Stimulated activated CD4-positive, alpha-beta T cell treated with anti-CD3 and anti-CD28 coated beads, Interleukin-12 subunit alpha, Interleukin-12 subunit beta, amount 100 ng/mL, for 24 hours (primary cell): ENCODE results near the gene ZNF774.
"Not testable (repeated sequence)": the region's sequence is repeated elsewhere in the genome, so short reads cannot be mapped to it uniquely, and the experiment has no call there.

Experiments used
- DNase-seq, 2 experiments: peaks; one replicate each; pipeline ENCODE4 v3.0.0-alpha.2; 2020; ENCODE audit warnings: low read depth in 2 of 2

The ZNF774 gene

DNA sequence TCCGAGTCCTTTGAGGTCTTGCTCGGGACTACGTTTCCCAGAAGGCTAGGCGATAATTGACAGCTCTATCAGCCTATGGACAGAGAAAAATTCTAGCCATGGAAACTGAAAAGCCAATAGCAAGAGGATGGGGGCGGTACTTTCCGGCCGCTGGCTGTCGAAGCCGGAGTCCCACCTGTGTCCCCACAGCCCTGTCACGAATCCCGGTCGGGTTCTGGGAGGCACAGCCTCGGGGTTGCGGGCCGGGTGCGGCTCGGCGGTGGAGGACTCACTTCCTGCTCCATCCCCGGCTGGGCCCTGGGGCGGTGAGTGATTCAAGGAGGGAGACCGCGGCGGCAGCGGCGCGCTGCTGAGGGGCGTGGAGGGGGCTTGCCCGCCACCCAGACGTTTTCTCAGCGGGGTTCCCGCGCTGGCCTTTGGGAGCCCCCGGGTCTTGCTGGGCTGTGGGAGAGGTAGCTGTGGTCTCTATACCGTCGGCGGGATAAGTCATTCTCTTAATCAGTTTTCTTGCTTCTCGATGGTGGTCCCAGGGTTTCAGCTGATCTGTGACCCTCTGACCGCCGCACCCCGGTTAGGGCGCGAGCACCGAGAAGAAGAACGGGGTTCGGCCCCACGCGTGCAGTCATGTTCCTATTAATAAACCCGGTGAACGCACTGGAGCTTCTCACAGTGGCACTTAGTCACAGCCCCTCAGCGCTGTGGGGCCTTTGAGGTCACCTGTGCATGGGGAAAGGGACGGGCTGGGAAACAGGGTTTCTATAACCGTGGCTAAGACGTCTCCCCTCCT is at the start of gene ZNF774:
Gene ZNF774, plus strand, starts transcription at position 178 of the 787 bp plus-strand sequence. CDS start 2,377 bp downstream, outside the sequence.
- peak; percentile 79 to 90 for DNase-seq

DNA sequence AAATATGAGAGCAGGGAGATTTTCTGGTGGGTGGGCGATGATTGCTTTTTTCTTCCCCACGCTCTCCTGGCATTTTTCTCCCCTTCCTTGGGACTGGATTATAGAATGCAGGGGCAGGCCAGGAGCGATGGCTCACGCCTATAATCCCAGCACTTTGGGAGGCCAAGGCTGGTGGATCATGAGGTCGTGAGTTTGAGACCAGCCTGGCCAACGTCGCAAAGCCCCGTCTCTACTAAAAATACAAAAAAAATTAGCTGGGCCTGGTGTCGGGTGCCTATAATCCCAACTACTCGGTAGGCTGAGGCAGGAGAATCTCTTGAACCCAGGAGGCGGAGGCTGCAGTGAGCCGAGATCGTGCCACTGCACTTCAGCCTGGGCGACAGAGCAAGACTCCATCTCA is 46.7 kb upstream of the ZNF774 start:
- not testable (repeated sequence) for DNase-seq

DNA sequence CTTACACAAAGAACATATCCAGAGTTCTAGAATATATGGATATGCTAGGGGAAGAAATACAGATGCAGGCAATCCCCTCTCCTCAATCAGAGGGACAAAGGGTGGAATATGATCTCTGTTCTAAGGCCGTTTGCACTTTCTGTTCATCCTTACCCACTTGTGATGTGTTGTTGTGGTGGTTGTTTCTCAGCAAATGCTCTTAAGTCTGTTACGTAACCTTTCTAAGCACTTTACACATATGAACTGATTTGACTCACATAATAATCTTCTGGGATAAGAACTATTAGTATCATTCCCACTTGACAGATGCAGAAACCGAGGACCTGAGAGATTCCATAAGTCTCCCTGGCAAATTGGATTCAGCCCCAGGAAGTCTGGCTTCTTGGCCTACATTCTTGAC is 46.2 kb upstream of the ZNF774 start:
- DNase-seq: no peak

DNA sequence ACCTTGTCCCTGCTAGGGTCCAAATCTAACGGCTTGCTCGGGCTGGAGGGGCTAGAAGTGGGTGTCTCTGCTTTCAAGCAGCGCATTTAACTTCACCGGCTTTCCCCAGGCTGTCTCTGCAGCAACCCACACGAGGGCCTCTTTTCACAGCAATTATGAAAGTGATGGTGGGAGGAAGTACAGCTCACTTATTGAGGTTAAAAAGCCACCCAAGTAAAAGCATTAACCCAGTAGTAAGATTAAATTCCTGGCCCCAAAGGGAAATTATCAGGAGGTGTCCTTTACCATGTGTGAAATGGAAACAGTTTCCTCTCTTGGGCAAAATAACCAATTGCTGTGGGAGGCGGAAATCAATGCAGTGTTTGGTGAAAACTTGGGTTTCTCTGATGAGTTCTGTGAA is 45.5 kb upstream of the ZNF774 start:
- DNase-seq: peak in 1 of 2 experiments; percentile 17

DNA sequence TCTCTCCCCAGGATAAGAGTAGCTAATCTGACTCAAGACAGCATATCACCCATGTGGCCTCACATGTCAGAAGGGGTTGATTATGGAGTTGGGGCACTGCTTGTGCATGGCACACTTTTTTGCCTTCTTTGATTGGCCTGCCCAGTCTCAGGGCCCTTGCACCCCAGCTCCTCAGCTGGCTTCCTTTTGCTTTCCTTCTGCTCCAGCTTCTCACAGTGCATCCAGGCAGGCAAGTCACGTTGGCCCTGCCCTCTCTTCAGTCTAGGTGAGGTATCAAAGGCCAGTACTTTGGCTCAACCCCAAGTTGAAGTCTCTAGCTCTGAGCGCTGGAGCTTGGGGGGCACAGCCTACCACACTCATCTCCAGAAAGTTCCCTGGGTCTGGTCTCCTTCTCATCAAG is 44.4 kb upstream of the ZNF774 start:
- DNase-seq: no peak

DNA sequence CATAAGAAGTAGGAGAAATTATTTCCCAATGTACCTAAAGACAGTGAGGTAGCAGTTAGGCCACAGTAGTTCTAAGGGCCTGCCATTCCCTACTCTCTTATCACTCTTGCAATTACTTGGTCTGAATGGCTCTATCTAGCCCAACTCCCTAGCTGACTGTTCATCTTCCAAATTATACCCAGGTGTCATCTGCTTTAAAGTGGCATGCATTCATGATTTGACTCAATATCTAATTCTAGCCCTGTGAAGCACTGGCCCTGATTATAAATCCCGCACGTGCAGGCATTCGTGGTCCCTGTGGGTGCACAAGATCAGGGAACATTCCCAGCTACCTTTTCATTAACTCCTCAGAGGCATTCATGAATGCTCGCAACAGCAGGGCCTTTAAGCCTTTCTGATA is 43.1 kb upstream of the ZNF774 start:
- no peak for DNase-seq

DNA sequence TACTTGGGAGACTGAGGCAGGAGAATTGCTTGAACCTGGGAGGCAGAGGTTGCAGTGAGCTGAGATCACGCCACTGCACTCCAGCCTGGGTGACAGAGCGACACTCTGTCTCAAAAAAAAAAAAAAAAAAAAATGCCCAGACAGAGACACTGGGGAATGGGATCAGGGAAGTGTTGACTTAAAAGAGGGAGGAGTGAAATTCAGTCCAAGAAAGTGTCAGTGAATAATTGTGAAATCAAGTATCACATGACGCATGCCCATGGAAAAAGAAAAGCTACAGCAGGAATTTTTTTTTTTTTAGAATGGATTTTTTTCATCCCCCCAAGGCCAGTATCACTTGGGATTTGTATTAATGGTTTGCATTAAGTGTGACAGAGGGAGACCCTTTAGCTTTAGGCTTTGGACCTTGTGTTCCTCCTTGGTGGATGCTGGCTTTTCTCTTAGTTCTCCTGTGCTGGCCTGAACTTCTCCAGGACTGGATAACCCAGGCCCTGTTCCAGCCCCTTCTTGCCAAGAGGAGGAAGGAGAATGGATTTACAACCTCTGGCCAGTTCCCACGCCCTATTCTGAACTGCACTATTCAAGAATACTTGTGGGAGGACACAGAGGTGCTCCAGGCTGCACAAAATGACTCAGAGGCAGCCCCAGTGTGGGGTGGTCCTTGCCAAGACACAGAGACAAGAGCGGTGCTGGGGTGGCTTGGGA is 36.7 kb upstream of the ZNF774 start:
- no peak for DNase-seq

DNA sequence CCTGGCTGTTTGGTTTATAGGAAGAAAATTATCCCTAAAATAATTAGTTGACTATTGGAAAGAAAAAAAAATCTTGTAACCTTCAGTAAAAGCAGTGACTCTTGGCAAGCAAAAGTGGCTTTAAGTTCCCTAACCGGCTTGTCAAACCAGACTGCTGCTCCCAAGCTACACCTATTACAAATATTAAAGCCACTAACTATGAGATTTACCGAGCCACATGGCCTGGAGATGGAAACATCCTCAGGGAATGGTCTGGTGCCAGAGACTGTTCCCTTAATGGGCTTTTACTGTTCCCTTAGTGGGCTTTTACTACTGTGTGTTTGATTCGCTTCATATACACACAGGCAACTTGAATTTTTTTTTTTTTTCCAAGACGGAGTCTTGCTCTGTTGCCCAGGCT is 35.9 kb upstream of the ZNF774 start:
- no peak for DNase-seq

DNA sequence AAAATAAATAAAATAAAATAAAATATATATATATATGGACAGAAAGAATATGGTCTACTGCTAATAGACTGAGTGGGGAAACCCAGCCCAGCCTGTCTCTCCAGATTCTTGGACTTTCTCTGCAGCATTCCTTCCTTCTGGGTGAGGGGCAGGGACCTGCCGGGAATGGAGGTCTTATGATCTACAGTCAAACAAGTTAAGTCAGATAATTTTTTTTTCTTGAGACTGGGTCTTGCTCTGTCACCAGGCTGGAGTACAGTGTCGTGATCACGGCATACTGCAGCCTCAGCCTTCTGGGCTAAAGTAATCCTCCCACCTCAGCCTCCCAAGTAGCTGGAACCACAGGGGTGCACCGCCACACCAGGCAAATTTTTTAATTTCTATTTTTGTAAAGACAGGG is 33.5 kb upstream of the ZNF774 start:
- no peak for DNase-seq

DNA sequence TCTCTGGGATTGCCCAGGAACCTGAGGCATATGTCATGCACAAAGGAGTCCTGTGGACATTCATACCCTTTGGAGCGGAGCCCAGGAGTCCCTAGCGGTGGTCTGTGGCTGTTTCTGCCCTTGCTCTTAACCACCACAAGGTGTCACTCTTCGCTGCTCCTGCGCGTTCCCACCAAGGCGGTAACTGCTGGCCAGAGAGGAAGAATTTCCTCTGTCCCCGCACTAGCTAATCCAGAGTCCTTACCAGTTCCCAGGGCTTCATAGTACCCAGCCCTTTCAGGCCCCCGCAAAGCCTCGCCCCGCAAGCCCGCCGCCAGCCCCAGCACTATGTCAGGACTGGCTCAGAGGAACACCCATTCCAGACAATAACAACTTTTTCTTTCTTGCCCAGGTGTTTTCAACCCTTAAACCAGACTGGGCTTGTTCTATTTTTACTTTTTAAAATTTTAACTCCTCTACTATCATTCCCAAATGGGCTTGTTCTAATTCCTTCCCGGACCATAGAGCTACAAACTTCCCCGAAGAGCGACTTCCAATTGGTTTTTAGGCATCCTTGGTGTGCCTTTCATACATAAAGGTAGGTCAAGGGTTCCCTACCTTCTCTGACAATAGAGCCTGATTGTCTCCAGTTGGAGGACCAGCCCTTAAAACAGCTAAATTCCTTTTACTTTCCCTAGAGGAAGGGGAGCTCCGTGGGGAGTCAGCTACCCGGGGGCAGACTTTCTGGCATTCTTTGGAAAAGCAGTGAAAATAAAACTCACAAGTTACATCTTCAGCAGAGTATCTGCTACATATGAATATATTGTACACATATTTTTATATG is 31.8 kb upstream of the ZNF774 start:
- DNase-seq: peak; percentile 45 to 54

DNA sequence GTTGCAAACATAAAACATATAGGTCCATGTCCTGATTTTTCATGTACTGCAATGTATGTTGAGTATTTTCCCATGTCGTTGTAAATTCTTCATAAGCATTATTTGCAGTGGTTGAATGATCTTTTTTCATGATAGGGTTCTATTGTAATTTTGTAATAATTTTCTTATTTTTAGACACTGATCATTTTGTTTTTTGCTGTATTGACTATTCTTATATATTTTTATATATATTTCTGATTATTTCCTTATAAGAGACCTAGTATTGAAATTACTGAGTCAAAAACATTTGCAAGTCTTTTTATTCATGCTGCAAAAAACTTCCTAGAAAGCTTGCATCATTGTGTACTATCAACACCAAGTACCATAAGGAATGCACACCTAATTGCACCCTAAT is 31.2 kb upstream of the ZNF774 start:
- DNase-seq: no peak

DNA sequence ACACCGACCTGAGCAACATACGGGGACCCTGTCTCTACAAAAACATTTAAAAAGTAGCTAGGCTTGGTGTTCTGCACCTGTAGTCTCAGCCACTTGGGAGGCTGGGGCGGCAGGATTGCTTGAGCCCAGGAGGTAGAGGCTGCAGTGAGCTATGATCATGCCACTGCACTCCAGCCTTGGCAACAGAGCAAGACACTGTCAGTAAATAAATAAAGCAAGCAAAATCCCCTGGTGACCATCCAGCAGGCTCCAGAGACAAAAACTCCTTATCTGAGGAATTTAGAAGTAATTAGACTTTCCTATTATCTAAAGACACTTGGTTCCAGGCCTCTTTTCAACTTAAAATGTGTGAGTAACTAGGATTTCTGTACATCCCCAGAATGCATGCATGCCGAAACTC is 29.5 kb upstream of the ZNF774 start:
- DNase-seq: no peak

DNA sequence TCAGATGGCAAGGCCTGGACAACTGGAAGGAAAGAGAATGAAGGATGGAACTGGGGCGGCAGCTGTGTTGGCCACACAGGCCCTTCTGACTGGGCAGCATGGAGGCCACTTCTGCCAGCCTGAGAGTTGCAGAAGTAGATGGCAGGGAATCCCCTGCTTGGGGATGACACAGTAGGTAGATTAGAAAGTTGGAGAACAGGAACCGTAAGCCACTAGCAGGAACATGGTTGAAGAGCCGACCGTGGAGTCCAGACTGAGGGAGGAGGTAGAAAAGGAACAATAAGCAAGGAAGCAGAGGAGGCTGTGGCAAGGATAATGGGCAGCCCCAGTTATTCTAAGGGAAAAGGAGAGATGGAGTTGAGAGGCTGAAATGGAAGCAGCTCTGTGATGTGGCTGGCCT is 26.4 kb upstream of the ZNF774 start:
- no peak for DNase-seq

DNA sequence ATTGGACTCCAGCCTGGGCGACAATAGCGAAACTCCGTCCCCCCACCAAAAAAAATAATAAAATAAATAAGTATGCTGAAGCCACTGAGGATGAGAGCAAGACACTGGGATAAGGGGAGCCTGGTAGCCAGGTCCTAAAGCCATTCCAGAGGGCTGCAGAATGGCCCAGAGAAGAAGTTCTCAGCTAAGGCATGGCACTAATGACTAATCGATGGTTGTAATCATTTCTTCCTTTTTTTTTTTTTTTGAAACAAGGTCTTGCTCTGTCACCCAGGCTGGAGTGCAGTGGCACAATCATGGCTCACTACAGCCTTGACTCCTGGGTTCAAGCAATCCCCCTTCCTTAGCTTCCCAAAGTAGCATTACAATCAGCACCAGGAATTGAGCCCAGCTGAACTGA is 25.6 kb upstream of the ZNF774 start:
- no peak for DNase-seq

DNA sequence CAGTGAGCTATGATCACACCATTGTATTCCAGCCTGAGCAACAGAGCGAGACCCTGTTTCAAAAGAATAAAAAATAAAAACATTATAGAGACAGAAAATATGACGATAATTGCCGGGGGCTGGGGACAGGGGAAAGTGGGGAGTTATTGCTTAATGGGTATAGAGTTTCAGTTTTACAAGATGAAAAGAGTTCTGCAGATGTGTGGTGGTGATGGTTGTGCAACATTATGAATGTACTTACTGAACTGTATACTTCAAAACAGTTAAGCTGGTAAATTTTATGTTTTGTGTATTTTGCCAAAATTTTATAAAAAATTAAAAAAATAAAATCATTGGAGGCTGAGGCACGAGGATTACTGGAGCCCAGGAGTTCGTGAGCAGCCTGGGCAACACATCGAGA is 24.8 kb upstream of the ZNF774 start:
- no peak for DNase-seq

DNA sequence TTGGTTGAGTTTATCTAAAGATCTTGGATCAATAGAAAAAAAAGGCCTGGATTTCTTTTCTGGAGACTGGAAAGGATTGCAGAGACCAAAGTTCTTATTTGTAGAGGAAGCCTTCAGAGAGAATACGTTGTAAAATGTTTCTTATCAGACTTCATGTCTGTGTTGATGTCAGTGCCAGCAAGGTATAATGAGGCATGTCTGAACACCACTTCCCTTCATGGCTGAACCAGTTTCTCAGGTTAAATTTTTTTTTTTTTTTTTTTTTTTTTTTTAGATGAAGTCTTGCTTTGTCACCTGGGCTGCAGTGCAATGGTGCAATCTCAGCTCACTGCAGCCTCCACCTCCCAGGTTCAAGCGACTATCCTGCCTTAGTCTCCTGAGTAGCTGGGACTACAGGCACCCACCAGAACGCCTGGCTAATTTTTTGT is 17.8 kb upstream of the ZNF774 start:
- no peak for DNase-seq

DNA sequence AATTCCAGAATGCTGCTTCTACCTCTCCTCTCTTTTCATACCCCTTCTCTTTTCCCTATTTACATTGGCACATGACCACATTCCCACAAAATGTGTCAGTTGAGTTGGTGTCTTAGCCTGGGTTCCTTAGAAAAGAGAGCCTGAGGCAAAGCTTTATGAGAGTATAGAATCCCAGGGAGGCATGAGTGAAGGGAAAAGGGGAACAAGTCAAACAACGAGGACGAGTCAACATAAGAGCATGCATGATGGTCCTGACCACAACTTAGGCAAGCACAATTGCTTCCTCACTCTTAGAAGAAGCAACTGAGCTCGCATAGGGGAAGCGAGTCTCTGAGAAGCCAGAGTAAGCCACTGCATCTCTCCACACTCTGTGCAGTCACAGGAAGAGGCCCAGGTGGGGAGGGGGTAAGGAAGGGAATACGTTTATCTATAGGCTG is 15.4 kb upstream of the ZNF774 start:
- DNase-seq: no peak

DNA sequence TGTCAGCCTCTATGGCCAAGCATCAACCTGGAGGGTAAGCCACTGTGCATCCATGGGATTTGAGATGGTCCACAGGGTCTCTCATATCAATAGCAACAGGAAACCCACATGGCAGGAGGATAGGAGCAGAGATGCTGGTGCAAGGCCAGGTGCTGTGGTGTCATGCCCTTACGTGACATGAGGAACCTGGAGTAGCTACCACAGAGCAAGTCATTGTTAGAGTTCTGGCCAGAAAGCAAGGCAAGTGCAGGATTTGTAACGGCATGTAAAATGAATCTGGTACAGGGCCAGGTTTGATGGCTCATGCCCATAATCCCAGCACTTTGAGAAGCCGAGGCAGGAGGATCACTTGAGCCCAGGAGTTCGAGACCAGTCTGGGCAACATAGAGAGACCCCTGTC is 14.8 kb upstream of the ZNF774 start:
- DNase-seq: no peak

DNA sequence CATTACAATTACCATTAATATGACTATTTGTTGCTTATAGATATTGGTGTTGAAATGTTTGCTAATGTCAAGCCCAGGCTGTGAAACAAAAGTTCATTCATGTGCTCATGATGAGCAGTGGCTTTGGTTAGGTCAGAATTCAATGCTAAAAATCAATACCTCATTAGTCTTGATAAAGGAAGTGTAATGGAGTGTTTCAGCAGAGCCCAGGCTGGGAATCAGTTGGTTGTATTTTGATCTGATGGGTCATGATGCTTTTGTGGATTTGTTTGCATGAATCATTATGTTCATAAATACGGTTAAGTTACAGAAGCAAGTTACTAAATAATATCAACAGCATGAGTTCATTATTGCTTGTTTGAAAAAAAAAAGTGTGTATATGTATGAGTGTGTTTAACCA is 13.6 kb upstream of the ZNF774 start:
- DNase-seq: no peak

DNA sequence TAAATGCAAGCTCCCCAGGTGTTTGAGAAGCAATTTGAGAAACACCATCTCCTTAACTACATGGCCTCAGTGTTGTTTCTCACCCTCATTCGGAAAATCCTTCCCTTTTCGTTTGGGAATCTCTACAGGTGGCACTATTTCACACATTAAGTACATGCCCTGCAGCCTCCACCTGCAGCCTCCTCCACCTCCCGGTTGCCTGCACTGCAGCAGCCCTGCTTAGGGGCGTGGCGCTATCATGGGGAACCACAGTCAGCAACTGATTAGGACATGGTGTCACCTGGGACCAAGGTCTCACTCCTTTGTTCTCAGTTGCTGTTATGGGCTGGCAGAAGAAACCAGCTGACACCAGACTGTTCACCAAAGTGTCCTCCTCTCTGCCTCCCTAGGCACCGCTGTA is 11.7 kb upstream of the ZNF774 start:
- no peak for DNase-seq

DNA sequence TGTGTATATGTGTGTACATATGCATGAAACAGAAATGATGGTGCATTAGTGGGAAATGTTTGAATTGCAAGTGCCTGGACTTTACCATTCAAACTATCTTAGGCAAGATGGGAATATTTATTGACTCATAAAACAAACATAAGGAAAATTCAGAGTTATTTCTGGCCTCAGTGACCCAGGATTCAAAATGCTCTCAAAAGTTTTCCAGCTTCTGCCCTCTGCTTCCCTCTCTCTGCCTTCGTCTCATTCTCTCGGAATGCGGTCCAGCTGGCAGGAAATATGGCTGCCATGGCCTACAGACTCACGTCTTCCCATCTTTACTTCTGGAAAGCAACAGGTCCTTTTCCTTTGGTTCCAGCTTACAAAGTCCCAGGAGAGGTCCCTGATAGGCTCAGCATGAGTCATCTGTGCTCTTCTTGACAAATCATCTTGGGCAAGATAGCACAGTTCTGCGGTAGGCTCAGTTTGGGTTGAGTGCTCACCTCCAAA is 8.7 kb upstream of the ZNF774 start:
- DNase-seq: no peak

DNA sequence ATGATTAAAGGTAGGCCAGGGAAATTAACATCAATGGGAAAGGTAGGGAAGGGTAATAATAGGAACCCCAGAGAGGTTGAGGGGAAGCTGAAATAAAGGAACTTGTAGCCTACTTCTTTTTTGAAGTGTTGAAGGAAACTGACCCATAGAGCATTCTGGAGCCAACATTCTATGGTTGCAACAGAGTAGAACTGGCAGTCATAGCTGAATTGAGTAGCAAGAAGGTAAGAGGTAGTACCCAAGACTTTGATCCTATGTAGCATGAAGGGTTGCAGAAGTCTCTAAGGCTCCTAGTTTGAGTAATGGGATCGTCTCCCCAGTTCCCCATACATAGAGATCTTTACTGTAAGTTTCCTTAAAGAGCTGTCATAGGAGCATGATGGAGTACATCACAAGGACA is 7.4 kb upstream of the ZNF774 start:
- DNase-seq: no peak
